K562 (cell line): ENCODE measurements around the gene VRK1. TPM values are rescaled to one million over a fixed set of nuclear protein-coding genes. Genes with fewer than 3 reads are reported as not detected.

Experiments used
- ATAC-seq: fragments of 200-7000 bp; cut with Tn5 transposase; 3 replicates; pipeline ENCODE4 v1.9.1; 2020; ENCODE audit warnings: moderate library complexity
- BruUV-seq: library from RNA; stranded (reverse); fragments of 400-500 nt; replicated peaks from 2 replicates; lab custom pipeline; 2021; lab: Mats Ljungman, UMichigan
- CTCF ChIA-PET: fragments of 300-600 bp; formaldehyde crosslinking; extraction: SDS; loops from one replicate; lab custom pipeline; 2021; ENCODE audit warnings: low intra/inter-chr PET ratio; lab: Yijun Ruan, JAX
- POLR2A ChIA-PET: fragments of 300-600, 350-650 bp; sonication (Branson Sonifier 250); formaldehyde crosslinking; extraction: SDS; loops from one replicate; lab custom pipeline; 2021; ENCODE audit warnings: antibody characterized with exemption, inconsistent platforms; lab: Yijun Ruan, JAX
- DNase-seq, 4 experiments: peaks; one replicate each; pipeline versions ENCODE4 v3.0.0 to v3.0.0-alpha.2; 2011 to 2018; ENCODE audit warnings: low spot score in 3 of 4, mixed read lengths in 3 of 4; ENCODE audit errors: extremely low read depth in 1 of 4
- FAIRE-seq: peaks from 2 replicates; lab custom pipeline; 2011; peaks lifted over from hg19 to GRCh38; lab: Jason Lieb, UNC
- H2AFZ ChIP-seq: 2 replicates; pipeline ENCODE4 v1.6.0; 2011; ENCODE audit warnings: low read depth, low read length, control low read depth, inconsistent platforms
- H3K27ac ChIP-seq: fragments of 200-600 bp; 3 replicates; pipeline ENCODE4 v1.8.0; 2011; ENCODE audit warnings: low read depth, mild to moderate bottlenecking, control low read depth, inconsistent platforms, low read length, moderate library complexity, mixed read lengths; ENCODE audit errors: extremely low read depth
- H3K27me3 ChIP-seq, 2 experiments: fragments of 300-600 bp in 1 of 2; 2 replicates in 1 of 2; 3 replicates in 1 of 2; pipeline versions ENCODE4 v1.6.0 to v1.8.0; 2011; ENCODE audit warnings: inconsistent platforms in 2 of 2, low read length in 2 of 2, mild to moderate bottlenecking in 1 of 2, mixed read lengths in 1 of 2, moderate library complexity in 1 of 2; ENCODE audit not compliant: control insufficient read depth in 2 of 2, insufficient read depth in 2 of 2
- H3K36me3 ChIP-seq: fragments of 300-600 bp; 3 replicates; pipeline ENCODE4 v1.8.0; 2011; ENCODE audit warnings: mild to moderate bottlenecking, low read length, inconsistent platforms; ENCODE audit not compliant: control insufficient read depth, insufficient read depth
- H3K4me1 ChIP-seq, 2 experiments: fragments of 200-600 bp in 1 of 2; replicated peaks in 1 of 2; 2 replicates in 1 of 2; 3 replicates in 1 of 2; pipeline versions ENCODE4 v1.5.1 to v1.8.0; 2011; ENCODE audit warnings: inconsistent platforms in 2 of 2, low read length in 2 of 2, mild to moderate bottlenecking in 1 of 2, mixed read lengths in 1 of 2, moderate library complexity in 1 of 2; ENCODE audit not compliant: control insufficient read depth in 2 of 2, insufficient read depth in 2 of 2
- H3K4me2 ChIP-seq: 2 replicates; pipeline ENCODE4 v1.6.1; 2011; ENCODE audit warnings: low read length, control low read depth, inconsistent platforms, mixed read lengths; ENCODE audit not compliant: insufficient read depth
- H3K4me3 ChIP-seq: fragments of 200-600 bp; sonication (generic), shearing (Covaris generic); 2 replicates; pipeline ENCODE4 v1.5.1; 2016; ENCODE audit warnings: control low read depth, inconsistent platforms
- H3K79me2 ChIP-seq: fragments of 200-600 bp; 3 replicates; pipeline ENCODE4 v1.8.0; 2011; ENCODE audit warnings: low read length, inconsistent platforms; ENCODE audit not compliant: control insufficient read depth, insufficient read depth
- H3K9ac ChIP-seq, 2 experiments: 2 replicates each; pipeline versions ENCODE4 v1.6.0 to v1.6.1; 2011; ENCODE audit warnings: low read depth in 2 of 2, low read length in 2 of 2, control low read depth in 1 of 2, inconsistent platforms in 1 of 2, mild to moderate bottlenecking in 1 of 2, mixed read lengths in 1 of 2; ENCODE audit not compliant: insufficient read depth in 1 of 2
- H3K9me1 ChIP-seq: one replicate; pipeline ENCODE4 v1.6.0; 2011; ENCODE audit warnings: inconsistent platforms, mild to moderate bottlenecking, low read length, moderate library complexity; ENCODE audit not compliant: control insufficient read depth, insufficient read depth
- H3K9me3 ChIP-seq: replicated peaks from 2 replicates; pipeline ENCODE4 v1.5.1; 2011; ENCODE audit warnings: low read depth, low read length, inconsistent platforms; ENCODE audit not compliant: control insufficient read depth, insufficient read depth
- H4K20me1 ChIP-seq: replicated peaks from 2 replicates; pipeline ENCODE4 v1.6.1; 2011; ENCODE audit warnings: low read length, inconsistent platforms, mixed read lengths; ENCODE audit not compliant: control insufficient read depth, insufficient read depth
- CREM ChIP-seq: IDR thresholded peaks from 2 replicates; pipeline ENCODE4 v1.6.1; 2014; ENCODE audit warnings: antibody characterized with exemption, low read depth
- FOXJ3 ChIP-seq: sonication (generic); formaldehyde crosslinking; IDR thresholded peaks from 2 replicates; pipeline ENCODE4 v1.4.0; 2020; ENCODE audit warnings: mild to moderate bottlenecking, missing genetic modification reagents
- HNRNPUL1 ChIP-seq: fragments of 200-400 bp; formaldehyde crosslinking; IDR thresholded peaks from 2 replicates; pipeline ENCODE4 v1.6.1; 2017; ENCODE audit warnings: low read length
- NEUROD1 ChIP-seq: fragments of 150-350 bp; IDR thresholded peaks from 2 replicates; pipeline ENCODE4 v1.6.1; 2014; ENCODE audit warnings: borderline replicate concordance, low read length, low read depth; ENCODE audit not compliant: partially characterized antibody
- NFXL1 ChIP-seq: fragments of 450-650 bp; formaldehyde crosslinking; IDR thresholded peaks from 2 replicates; pipeline ENCODE4 v1.4.0; 2021; ENCODE audit warnings: mild to moderate bottlenecking
- NR3C1 ChIP-seq: sonication (generic); formaldehyde crosslinking; IDR thresholded peaks from 2 replicates; pipeline ENCODE4 v1.8.1; 2022; ENCODE audit warnings: missing genetic modification reagents
- RBM22 ChIP-seq: fragments of 200-400 bp; formaldehyde crosslinking; IDR thresholded peaks from 2 replicates; pipeline ENCODE4 v1.6.1; 2018; ENCODE audit warnings: low read length, low read depth; ENCODE audit not compliant: poor library complexity, severe bottlenecking
- SNRNP70 ChIP-seq: fragments of 200-400 bp; formaldehyde crosslinking; optimal IDR thresholded peaks from 2 replicates; pipeline ENCODE3; 2017; ENCODE audit warnings: low read depth, low read length
- TSC22D4 ChIP-seq: fragments of 450-650 bp; IDR thresholded peaks from 2 replicates; pipeline ENCODE4 v1.6.1; 2016; ENCODE audit warnings: missing genetic modification characterization, missing biosample characterization, control low read depth
- ZNF165 ChIP-seq: fragments of 250-450 bp; sonication (Bioruptor Pico); IDR thresholded peaks from 2 replicates; pipeline ENCODE4 v1.4.0; 2020; ENCODE audit warnings: borderline replicate concordance
- ZNF263 ChIP-seq: sonication (generic); formaldehyde crosslinking; IDR thresholded peaks from 2 replicates; pipeline ENCODE4 v1.8.0; 2022; ENCODE audit warnings: mild to moderate bottlenecking, missing genetic modification reagents, borderline replicate concordance
- ZNF282 ChIP-seq: sonication (generic); formaldehyde crosslinking; IDR thresholded peaks from 2 replicates; pipeline ENCODE4 v1.8.1; 2023; ENCODE audit warnings: missing genetic modification reagents
- ZNF717 ChIP-seq: fragments of 250-450 bp; sonication (Bioruptor Pico); IDR thresholded peaks from 2 replicates; pipeline ENCODE4 v1.5.0; 2021
- WGBS: fragments of 100-300 bp; shearing (Covaris generic); methylation state at CpG from one replicate; pipeline ENCODE4 v1.1.6; 2016; ENCODE audit warnings: low coverage, mixed read lengths; ENCODE audit not compliant: insufficient coverage; ENCODE audit errors: missing lambda C conversion rate; 5-methylcytosine and 5-hydroxymethylcytosine counted together
- in situ Hi-C: fragments of 300-500 bp; cut with MboI; formaldehyde crosslinking; loops from 4 replicates; pipeline ENCODE4 v1.15.0; 2018; ENCODE audit warnings: inconsistent platforms, mixed read lengths
- intact Hi-C: fragments of 100-400 bp; cut with micrococcal nuclease; formaldehyde crosslinking; loops from 2 replicates; pipeline ENCODE4 v1.14.2; 2022
- polyA plus RNA-seq, 8 experiments: library from polyadenylated mRNA; depleted of rRNA in 4 of 8; stranded (reverse) in 5 of 8; unstranded in 3 of 8; fragments of >200 nt; fragmentation: Nextera tagmentation in 2 of 8; fragmentation: Illumina TruSeq in 1 of 8; extraction: Ambion mirVana in 2 of 8; extraction: Trizol in 1 of 8; gene quantifications; 2 replicates each; pipeline versions ENCODE4 v1.2.1 to v1.2.3, GENCODE V29; 2011 to 2014; ENCODE audit warnings: inconsistent platforms in 1 of 8, missing spikeins in 1 of 8
- total RNA-seq, 7 experiments: library from RNA; depleted of rRNA in 6 of 7; stranded (reverse); fragments of >200 nt in 6 of 7; fragmentation: Illumina TruSeq in 2 of 7; extraction: Trizol in 2 of 7; gene quantifications; 2 replicates each; pipeline versions ENCODE4 v1.2.1 to v1.2.3, GENCODE V29; 2011 to 2021; ENCODE audit warnings: low replicate concordance in 1 of 7
- TF ChIP-seq, protein P1 (sequence below): fragments of 450-650 bp; formaldehyde crosslinking; IDR thresholded peaks from 2 replicates; pipeline ENCODE4 v1.4.0; 2020; ENCODE audit warnings: mild to moderate bottlenecking, mixed read lengths
- TF ChIP-seq, protein P2 (sequence below): fragments of 250-450 bp; sonication (Bioruptor Pico); IDR thresholded peaks from 2 replicates; pipeline ENCODE4 v1.4.0; 2020; ENCODE audit warnings: borderline replicate concordance
- TF ChIP-seq, protein P3 (sequence below): fragments of 250-450 bp; sonication (Bioruptor Pico); IDR thresholded peaks from 2 replicates; pipeline ENCODE4 v1.8.0; 2021; ENCODE audit warnings: mild to moderate bottlenecking, moderate library complexity

Gene VRK1
- total and polyA plus RNA-seq, 9 of the 15 experiments (the other 6 are each of a cell fraction or from before 2014, with no cell fraction given): 83.6 to 177 (median 116) TPM

DNA sequence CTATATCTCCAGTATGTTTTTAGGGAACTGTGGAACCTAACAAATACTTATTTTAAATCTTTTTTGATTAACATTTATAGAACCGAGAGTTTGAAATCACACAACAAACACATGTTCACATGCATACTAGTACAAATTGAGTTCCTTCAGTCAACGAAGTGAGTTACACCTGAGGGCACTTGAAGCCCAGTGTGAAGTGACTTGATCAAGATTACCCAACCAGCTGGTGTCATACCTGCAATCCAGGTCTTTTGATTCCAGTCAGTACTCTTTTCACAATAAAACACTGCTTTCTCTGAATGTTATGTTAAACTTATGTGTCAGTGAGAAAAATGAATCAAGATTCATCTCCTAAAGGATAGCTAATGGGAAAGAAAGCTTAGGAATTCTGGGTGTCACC, 35.2 kb downstream of the VRK1 start:
- H3K9me3 ChIP-seq: peaks cover 16% of the 10 kb centered on the region
- ChIA-PET POLR2A (no interaction called here), CTCF (no interaction called here)
- H3K27me3 ChIP-seq: no peaks in the 10 kb centered on the region
- no peaks in the 10 kb centered on the region for H4K20me1 ChIP-seq
- H3K4me1 ChIP-seq: peaks cover 3 to 8% of the 10 kb centered on the region in 2 experiments
- TF ChIP-seq NFXL1: no peak
- TF ChIP-seq ZNF263 (CRISPR knock-in tag): no peak
- TF ChIP-seq ZNF282: no peak
- no peak for TF ChIP-seq NR3C1 (CRISPR knock-in tag)
- TF ChIP-seq, protein P1, sequence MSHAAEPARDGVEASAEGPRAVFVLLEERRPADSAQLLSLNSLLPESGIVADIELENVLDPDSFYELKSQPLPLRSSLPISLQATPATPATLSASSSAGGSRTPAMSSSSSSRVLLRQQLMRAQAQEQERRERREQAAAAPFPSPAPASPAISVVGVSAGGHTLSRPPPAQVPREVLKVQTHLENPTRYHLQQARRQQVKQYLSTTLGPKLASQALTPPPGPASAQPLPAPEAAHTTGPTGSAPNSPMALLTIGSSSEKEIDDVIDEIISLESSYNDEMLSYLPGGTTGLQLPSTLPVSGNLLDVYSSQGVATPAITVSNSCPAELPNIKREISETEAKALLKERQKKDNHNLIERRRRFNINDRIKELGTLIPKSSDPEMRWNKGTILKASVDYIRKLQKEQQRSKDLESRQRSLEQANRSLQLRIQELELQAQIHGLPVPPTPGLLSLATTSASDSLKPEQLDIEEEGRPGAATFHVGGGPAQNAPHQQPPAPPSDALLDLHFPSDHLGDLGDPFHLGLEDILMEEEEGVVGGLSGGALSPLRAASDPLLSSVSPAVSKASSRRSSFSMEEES: no peak
- TF ChIP-seq ZNF717 (CRISPR knock-in tag): no peak
- TF ChIP-seq, protein P2, sequence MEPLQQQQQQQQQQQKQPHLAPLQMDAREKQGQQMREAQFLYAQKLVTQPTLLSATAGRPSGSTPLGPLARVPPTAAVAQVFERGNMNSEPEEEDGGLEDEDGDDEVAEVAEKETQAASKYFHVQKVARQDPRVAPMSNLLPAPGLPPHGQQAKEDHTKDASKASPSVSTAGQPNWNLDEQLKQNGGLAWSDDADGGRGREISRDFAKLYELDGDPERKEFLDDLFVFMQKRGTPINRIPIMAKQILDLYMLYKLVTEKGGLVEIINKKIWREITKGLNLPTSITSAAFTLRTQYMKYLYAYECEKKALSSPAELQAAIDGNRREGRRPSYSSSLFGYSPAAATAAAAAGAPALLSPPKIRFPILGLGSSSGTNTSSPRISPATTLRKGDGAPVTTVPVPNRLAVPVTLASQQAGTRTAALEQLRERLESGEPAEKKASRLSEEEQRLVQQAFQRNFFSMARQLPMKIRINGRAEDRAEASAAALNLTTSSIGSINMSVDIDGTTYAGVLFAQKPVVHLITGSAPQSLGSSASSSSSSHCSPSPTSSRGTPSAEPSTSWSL (CRISPR knock-in tag): no peak
- no peak for TF ChIP-seq HNRNPUL1
- no peak for TF ChIP-seq CREM
- no peak for TF ChIP-seq SNRNP70
- no peak for TF ChIP-seq TSC22D4 (tag)
- TF ChIP-seq, protein P3, sequence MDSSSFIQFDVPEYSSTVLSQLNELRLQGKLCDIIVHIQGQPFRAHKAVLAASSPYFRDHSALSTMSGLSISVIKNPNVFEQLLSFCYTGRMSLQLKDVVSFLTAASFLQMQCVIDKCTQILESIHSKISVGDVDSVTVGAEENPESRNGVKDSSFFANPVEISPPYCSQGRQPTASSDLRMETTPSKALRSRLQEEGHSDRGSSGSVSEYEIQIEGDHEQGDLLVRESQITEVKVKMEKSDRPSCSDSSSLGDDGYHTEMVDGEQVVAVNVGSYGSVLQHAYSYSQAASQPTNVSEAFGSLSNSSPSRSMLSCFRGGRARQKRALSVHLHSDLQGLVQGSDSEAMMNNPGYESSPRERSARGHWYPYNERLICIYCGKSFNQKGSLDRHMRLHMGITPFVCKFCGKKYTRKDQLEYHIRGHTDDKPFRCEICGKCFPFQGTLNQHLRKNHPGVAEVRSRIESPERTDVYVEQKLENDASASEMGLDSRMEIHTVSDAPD: no peak
- no peak for TF ChIP-seq RBM22
- no peak for TF ChIP-seq NEUROD1
- no peak for TF ChIP-seq ZNF165 (CRISPR knock-in tag)
- no peak for TF ChIP-seq FOXJ3 (CRISPR knock-in tag)
- H3K9me1 ChIP-seq: no peaks in the 10 kb centered on the region
- ATAC-seq (no peak), FAIRE-seq (no peak), DNase-seq (no peak)
- no peak overlapping the region for H3K4me2 ChIP-seq
- intact Hi-C loops (no loop called here), in situ Hi-C loops (no loop called here)
- peaks cover 68% of the 10 kb centered on the region for H3K36me3 ChIP-seq
- H2AFZ ChIP-seq: no peak overlapping the region
- no TSS peak for BruUV-seq
- WGBS: 70% methylated on average over 2 of the region's 2 CpGs
- peaks cover 83% of the 10 kb centered on the region for H3K79me2 ChIP-seq
- no peak overlapping the region for H3K4me3 ChIP-seq
- no peak overlapping the region for H3K9ac ChIP-seq
- no peak overlapping the region for H3K27ac ChIP-seq
